Neural crest cell (in vitro differentiated cells): ENCODE results near the gene CACNA1H. TPM values are rescaled to one million over a fixed set of nuclear protein-coding genes. Genes with fewer than 3 reads are reported as not detected.
"Not testable (repeated sequence)": the region's sequence is repeated elsewhere in the genome, so short reads cannot be mapped to it uniquely, and the experiment has no call there.

Experiments
- DNase-seq: peaks from one replicate; pipeline ENCODE4 v3.0.0; 2021; ENCODE audit warnings: low read depth, mixed read lengths, low spot score
- H3K27ac Mint-ChIP-seq: one replicate; pipeline ENCODE4 v1.8.0; 2021; ENCODE audit warnings: mild to moderate bottlenecking, mixed read lengths; ENCODE audit not compliant: unreplicated experiment
- H3K27me3 Mint-ChIP-seq: 2 replicates; pipeline ENCODE4 v1.8.0; 2021; ENCODE audit warnings: low read depth, mild to moderate bottlenecking, mixed read lengths
- H3K36me3 Mint-ChIP-seq: 2 replicates; pipeline ENCODE4 v1.8.0; 2021; ENCODE audit warnings: low read depth, mild to moderate bottlenecking, mixed read lengths
- H3K4me1 Mint-ChIP-seq: 2 replicates; pipeline ENCODE4 v1.8.0; 2021; ENCODE audit warnings: mixed read lengths
- H3K4me3 Mint-ChIP-seq: one replicate; pipeline ENCODE4 v1.8.0; 2021; ENCODE audit warnings: mild to moderate bottlenecking, mixed read lengths
- H3K9me3 Mint-ChIP-seq: 2 replicates; pipeline ENCODE4 v1.8.0; 2021; ENCODE audit warnings: mixed read lengths
- CTCF ChIP-seq: fragments of 200-600 bp; sonication (generic); conservative IDR thresholded peaks from 2 replicates; pipeline ENCODE4 v1.5.0; 2021; ENCODE audit warnings: antibody characterized with exemption, mild to moderate bottlenecking
- total RNA-seq: library from RNA; stranded (reverse); gene quantifications from 2 replicates; pipeline ENCODE4 v1.2.1, GENCODE V29; 2021

Gene CACNA1H
- total RNA-seq, 1 donor from 2014 or later: 10.7 TPM

DNA sequence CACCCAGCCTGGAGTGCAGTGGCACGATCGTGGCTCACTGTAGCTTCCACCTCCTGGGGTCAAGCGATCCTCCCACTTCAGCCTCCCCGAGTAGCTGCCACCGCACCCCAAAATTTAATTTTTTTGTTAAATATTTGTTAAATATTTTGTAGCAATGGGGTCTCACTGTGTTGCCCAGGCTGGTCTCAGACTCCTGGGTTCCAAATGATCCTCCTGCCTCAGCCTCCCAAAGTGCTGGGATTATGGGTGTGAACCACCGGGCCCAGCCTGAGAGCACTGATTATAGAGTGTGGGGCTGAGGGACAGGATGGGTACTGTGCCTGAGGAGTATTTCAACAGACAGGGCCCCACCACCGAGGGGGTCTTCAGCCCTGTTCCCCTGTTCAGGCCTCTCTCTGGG is 36.5 kb downstream of the CACNA1H start:
- Mint-ChIP-seq H3K27me3 (peaks cover 3% of the 10 kb centered on the region), H3K27ac (no peak overlapping the region), H3K9me3 (no peaks in the 10 kb centered on the region), H3K4me3 (no peak overlapping the region), H3K4me1 (no peaks in the 10 kb centered on the region), H3K36me3 (no peaks in the 10 kb centered on the region)
- no peak for TF ChIP-seq CTCF
- DNase-seq: no peak

- H3K4me1 Mint-ChIP-seq, H3K9me3 Mint-ChIP-seq, H3K36me3 Mint-ChIP-seq, H3K27ac Mint-ChIP-seq, H3K4me3 Mint-ChIP-seq, H3K27me3 Mint-ChIP-seq, DNase-seq: not testable (repeated sequence)
Observed at GRCh38 chr16:1190789-1191188, 37.9 kb downstream of the CACNA1H start.

DNA sequence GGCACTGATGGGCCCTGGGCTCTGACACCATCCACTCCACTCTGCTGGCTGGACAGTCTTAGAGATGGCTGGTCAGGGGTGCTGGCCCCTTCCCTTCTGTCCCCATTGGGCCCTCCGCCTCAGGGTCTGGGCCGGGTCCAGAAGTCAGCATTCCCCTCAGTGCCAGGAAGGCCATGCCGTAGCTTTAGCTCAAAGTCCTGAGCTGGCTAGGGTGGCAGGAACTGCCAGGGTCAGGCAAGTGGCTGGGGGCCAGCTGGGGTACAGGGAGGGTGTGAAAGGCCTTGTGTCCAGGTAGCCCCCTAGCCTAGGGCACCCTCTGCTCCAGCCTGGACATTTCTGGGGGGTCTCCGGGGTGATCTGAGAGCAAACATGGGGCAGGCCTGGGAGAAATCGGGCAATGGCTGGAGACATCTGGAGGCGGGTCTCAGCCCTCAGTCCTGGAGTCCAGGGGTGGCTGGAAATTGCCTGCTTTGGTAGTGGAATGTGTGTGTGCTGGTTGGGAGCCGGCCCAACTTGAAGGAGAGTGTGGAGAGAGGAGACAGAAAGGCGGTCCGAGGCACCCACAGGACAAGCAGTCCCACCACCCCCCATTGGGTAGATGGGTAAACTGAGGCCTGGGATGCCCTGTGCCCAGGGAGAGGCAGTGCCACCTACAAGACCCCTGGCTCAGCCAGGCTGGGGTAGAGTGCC is 39.6 kb downstream of the CACNA1H start:
- Mint-ChIP-seq H3K9me3 (no peaks in the 10 kb centered on the region), H3K27me3 (peaks cover 3% of the 10 kb centered on the region), H3K36me3 (no peaks in the 10 kb centered on the region), H3K27ac (no peak overlapping the region), H3K4me3 (no peak overlapping the region), H3K4me1 (peaks cover 6% of the 10 kb centered on the region)
- no peak for DNase-seq
- no peak for TF ChIP-seq CTCF

GRCh38 chr16:1193143-1193824 is 40.4 kb downstream of the CACNA1H start:
- Mint-ChIP-seq H3K4me3 (no peak overlapping the region), H3K27ac (no peak overlapping the region), H3K9me3 (no peaks in the 10 kb centered on the region), H3K4me1 (peaks cover 7% of the 10 kb centered on the region), H3K27me3 (no peaks in the 10 kb centered on the region), H3K36me3 (no peaks in the 10 kb centered on the region)
- TF ChIP-seq CTCF: no peak
- DNase-seq: no peak

GRCh38 chr16:1193825-1194581 is 41.1 kb downstream of the CACNA1H start:
- H3K27me3 Mint-ChIP-seq: no peaks in the 10 kb centered on the region
- no peak overlapping the region for H3K27ac Mint-ChIP-seq
- TF ChIP-seq CTCF: no peak
- no peaks in the 10 kb centered on the region for H3K36me3 Mint-ChIP-seq
- H3K4me1 Mint-ChIP-seq: peaks cover 7% of the 10 kb centered on the region
- no peak overlapping the region for H3K4me3 Mint-ChIP-seq
- H3K9me3 Mint-ChIP-seq: no peaks in the 10 kb centered on the region
- no peak for DNase-seq
